ENCODE data around the gene PRKCA.

Gene PRKCA

GRCh38 chr17:66842505-66842904 lies 540.1 kb downstream of the PRKCA start:
- TF ChIP-seq CTCF (IDR thresholded peaks at IDR 0.05; ENCODE audit: low read depth, low read length): no peak
- H3K36me3 ChIP-seq: no peaks in the 10 kb centered on the region
- H3K4me3 ChIP-seq (ENCODE audit: low read depth, low read length): no peak overlapping the region
- no peaks in the 10 kb centered on the region for H3K27me3 ChIP-seq
- H3K4me1 ChIP-seq: peaks cover 3% of the 10 kb centered on the region; the same call in 1 of the 2 replicates
- H3K9me3 ChIP-seq: no peaks in the 10 kb centered on the region
- DNase-seq: no peak

- H3K4me1 ChIP-seq: peaks cover 3% of the 10 kb centered on the region; the same call in 1 of the 2 replicates
- no peak overlapping the region for H3K4me3 ChIP-seq (ENCODE audit: low read depth, low read length)
- H3K27me3 ChIP-seq: no peaks in the 10 kb centered on the region
- H3K36me3 ChIP-seq: no peaks in the 10 kb centered on the region
- H3K9me3 ChIP-seq: no peaks in the 10 kb centered on the region
- DNase-seq: no peak
- TF ChIP-seq CTCF (IDR thresholded peaks at IDR 0.05; ENCODE audit: low read depth, low read length): no peak
Measured at GRCh38 chr17:66842959-66843358, 540.5 kb downstream of the PRKCA start.

- Histone ChIP-seq H3K4me3 (ENCODE audit: low read depth, low read length) (no peak overlapping the region), H3K27me3 (no peaks in the 10 kb centered on the region), H3K4me1 (peaks cover 3% of the 10 kb centered on the region; the same call in 1 of the 2 replicates), H3K36me3 (no peaks in the 10 kb centered on the region), H3K9me3 (no peaks in the 10 kb centered on the region)
- DNase-seq: peak; percentile 50
- TF ChIP-seq CTCF (IDR thresholded peaks at IDR 0.05; ENCODE audit: low read depth, low read length): no peak
Measured at GRCh38 chr17:66843627-66844026, 541.2 kb downstream of the PRKCA start.

- H3K9me3 ChIP-seq: no peaks in the 10 kb centered on the region
- H3K4me1 ChIP-seq: peaks cover 3% of the 10 kb centered on the region; the same call in 1 of the 2 replicates
- no peak for DNase-seq
- H3K27me3 ChIP-seq: no peaks in the 10 kb centered on the region
- H3K36me3 ChIP-seq: no peaks in the 10 kb centered on the region
- H3K4me3 ChIP-seq (ENCODE audit: low read depth, low read length): no peak overlapping the region
- TF ChIP-seq CTCF (IDR thresholded peaks at IDR 0.05; ENCODE audit: low read depth, low read length): no peak
Measured at GRCh38 chr17:66847704-66848103, 545.3 kb downstream of the PRKCA start.

- no peaks in the 10 kb centered on the region for H3K36me3 ChIP-seq
- peaks cover 3% of the 10 kb centered on the region; the same call in 1 of the 2 replicates for H3K4me1 ChIP-seq
- H3K27me3 ChIP-seq: no peaks in the 10 kb centered on the region
- TF ChIP-seq CTCF (IDR thresholded peaks at IDR 0.05; ENCODE audit: low read depth, low read length): no peak
- no peak for DNase-seq
- H3K4me3 ChIP-seq (ENCODE audit: low read depth, low read length): no peak overlapping the region
- no peaks in the 10 kb centered on the region for H3K9me3 ChIP-seq
Measured at GRCh38 chr17:66848496-66848895, 546.1 kb downstream of the PRKCA start.

- TF ChIP-seq CTCF (IDR thresholded peaks at IDR 0.05; ENCODE audit: low read depth, low read length): no peak
- Histone ChIP-seq H3K4me3 (ENCODE audit: low read depth, low read length) (no peak overlapping the region), H3K36me3 (no peaks in the 10 kb centered on the region), H3K27me3 (no peaks in the 10 kb centered on the region), H3K4me1 (0 out of 2 replicates have a peak, but pooled peaks cover 1% of the 10 kb centered on the region), H3K9me3 (no peaks in the 10 kb centered on the region)
- no peak for DNase-seq
Measured at GRCh38 chr17:66849032-66849655, 546.7 kb downstream of the PRKCA start.
